KMS-11 (cell line): ENCODE measurements around the gene HS3ST3A1.

Experiments used
- H2AFZ ChIP-seq: fragments of 200-600 bp; sonication (generic); 2 replicates; pipeline ENCODE4 v1.6.1; 2016; ENCODE audit warnings: antibody characterized with exemption, mixed run types, low read depth
- H3K27ac ChIP-seq: fragments of 200-600 bp; sonication (generic); 2 replicates; pipeline ENCODE4 v1.6.1; 2016; ENCODE audit warnings: mild to moderate bottlenecking, mixed run types
- H3K27me3 ChIP-seq: fragments of 200-600 bp; sonication (generic); 2 replicates; pipeline ENCODE4 v1.6.1; 2017; ENCODE audit warnings: mild to moderate bottlenecking, low read depth, mixed run types, moderate library complexity; ENCODE audit not compliant: insufficient read depth
- H3K36me3 ChIP-seq: fragments of 200-600 bp; sonication (generic); 2 replicates; pipeline ENCODE4 v1.6.1; 2017; ENCODE audit warnings: mild to moderate bottlenecking, mixed run types; ENCODE audit not compliant: insufficient read depth
- H3K4me1 ChIP-seq: fragments of 200-600 bp; sonication (generic); 2 replicates; pipeline ENCODE4 v1.6.1; 2016; ENCODE audit warnings: mild to moderate bottlenecking, low read depth, mixed run types; ENCODE audit not compliant: poor library complexity, severe bottlenecking
- H3K4me2 ChIP-seq: fragments of 200-600 bp; sonication (generic); 2 replicates; pipeline ENCODE4 v1.7.0; 2016; ENCODE audit warnings: mild to moderate bottlenecking, mixed run types
- H3K4me3 ChIP-seq: fragments of 200-600 bp; sonication (generic); IDR thresholded peaks from 2 replicates; pipeline ENCODE4 v1.6.1; 2017; ENCODE audit warnings: low read depth, low read length, mixed read lengths; ENCODE audit not compliant: insufficient read depth
- H3K79me2 ChIP-seq: fragments of 200-600 bp; sonication (generic); 2 replicates; pipeline ENCODE4 v1.6.1; 2016; ENCODE audit warnings: low read depth, mixed run types; ENCODE audit not compliant: insufficient read depth
- H3K9ac ChIP-seq: fragments of 200-600 bp; sonication (generic); 2 replicates; pipeline ENCODE4 v1.6.1; 2016; ENCODE audit warnings: mild to moderate bottlenecking, mixed run types
- H4K20me1 ChIP-seq: fragments of 200-600 bp; sonication (generic); 2 replicates; pipeline ENCODE4 v1.6.1; 2016; ENCODE audit warnings: mild to moderate bottlenecking, mixed run types; ENCODE audit not compliant: insufficient read depth
- TF ChIP-seq, protein P1 (sequence below): fragments of 200-600 bp; sonication (generic); conservative IDR thresholded peaks from 2 replicates; pipeline ENCODE4 v1.6.1; 2017; ENCODE audit warnings: low read depth, mild to moderate bottlenecking, antibody characterized with exemption, low read length, moderate library complexity, mixed read lengths

HS3ST3A1 gene

DNA sequence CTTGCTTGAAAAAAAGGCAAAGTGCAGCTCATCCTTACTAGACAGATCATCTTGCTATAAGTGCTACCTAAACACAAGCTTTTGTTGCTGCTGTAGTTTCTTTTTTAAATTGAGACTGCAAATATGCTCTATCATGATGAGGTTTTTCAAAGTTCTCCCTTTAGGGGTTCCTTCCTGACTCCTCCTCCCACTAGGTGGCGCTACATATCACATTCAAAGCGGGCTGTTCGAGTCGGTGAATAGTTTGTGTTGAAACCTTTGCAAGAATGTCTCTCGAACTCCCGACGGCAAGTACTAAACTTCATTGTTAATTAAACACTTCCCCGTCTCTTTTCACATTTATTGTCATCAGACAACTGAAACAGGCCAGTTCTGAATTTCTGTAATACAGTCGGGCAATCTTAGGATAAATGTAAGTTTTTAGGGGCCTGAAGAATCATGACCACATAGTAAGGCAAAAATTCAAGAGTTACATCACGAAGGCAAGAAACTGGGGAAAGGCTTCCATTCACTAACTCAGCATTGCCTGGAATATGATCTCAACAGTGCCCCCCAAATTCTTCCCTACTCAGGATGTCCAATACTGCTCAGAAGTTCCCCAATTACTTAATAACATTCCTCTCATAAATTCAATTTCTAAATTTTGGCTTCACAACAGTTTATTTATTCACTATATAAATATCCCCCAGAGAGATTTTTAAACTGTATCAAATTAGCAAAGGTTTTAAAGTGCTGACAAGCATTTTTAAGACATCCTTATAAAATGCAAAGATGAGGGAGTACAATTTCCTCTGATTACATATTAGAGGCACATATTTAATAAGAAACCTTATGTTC lies 6.7 kb downstream of the HS3ST3A1 start:
- no peaks in the 10 kb centered on the region for H3K27me3 ChIP-seq
- no peak overlapping the region for H3K4me2 ChIP-seq
- no peaks in the 10 kb centered on the region for H3K4me1 ChIP-seq
- H3K79me2 ChIP-seq, result no peaks in the 10 kb centered on the region
- no peaks in the 10 kb centered on the region for H4K20me1 ChIP-seq
- H3K9ac ChIP-seq, result no peak overlapping the region
- TF ChIP-seq, protein P1, sequence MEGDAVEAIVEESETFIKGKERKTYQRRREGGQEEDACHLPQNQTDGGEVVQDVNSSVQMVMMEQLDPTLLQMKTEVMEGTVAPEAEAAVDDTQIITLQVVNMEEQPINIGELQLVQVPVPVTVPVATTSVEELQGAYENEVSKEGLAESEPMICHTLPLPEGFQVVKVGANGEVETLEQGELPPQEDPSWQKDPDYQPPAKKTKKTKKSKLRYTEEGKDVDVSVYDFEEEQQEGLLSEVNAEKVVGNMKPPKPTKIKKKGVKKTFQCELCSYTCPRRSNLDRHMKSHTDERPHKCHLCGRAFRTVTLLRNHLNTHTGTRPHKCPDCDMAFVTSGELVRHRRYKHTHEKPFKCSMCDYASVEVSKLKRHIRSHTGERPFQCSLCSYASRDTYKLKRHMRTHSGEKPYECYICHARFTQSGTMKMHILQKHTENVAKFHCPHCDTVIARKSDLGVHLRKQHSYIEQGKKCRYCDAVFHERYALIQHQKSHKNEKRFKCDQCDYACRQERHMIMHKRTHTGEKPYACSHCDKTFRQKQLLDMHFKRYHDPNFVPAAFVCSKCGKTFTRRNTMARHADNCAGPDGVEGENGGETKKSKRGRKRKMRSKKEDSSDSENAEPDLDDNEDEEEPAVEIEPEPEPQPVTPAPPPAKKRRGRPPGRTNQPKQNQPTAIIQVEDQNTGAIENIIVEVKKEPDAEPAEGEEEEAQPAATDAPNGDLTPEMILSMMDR, result peak; percentile 66
- no peaks in the 10 kb centered on the region for H3K36me3 ChIP-seq
- no peak overlapping the region for H3K27ac ChIP-seq
- H2AFZ ChIP-seq, result no peak overlapping the region; the same call in 1 of the 2 replicates
- H3K4me3 ChIP-seq, result no peak overlapping the region

DNA sequence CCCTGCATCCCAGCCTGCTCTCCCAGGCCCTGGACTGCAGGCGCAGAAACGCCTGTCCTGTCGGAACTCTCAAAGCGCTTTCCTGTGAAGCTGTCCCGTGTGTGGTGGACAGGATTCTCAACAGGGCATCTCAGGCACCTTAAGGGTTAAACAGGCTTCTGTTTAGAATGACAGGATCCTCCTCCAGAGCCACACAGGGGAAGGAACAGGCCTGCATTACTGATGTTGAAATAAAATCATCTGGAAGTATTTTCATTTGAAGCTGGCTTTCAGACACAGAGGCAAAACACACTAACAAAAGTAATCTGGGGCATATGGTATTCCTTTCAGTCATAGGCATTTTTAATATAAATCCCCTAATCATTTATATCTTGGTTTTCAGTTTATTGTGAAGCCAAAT lies 7.4 kb downstream of the HS3ST3A1 start:
- no peaks in the 10 kb centered on the region for H4K20me1 ChIP-seq
- H3K9ac ChIP-seq, result no peak overlapping the region
- no peak overlapping the region for H2AFZ ChIP-seq
- no peak overlapping the region for H3K4me3 ChIP-seq
- TF ChIP-seq, protein P1, result no peak
- H3K79me2 ChIP-seq, result no peaks in the 10 kb centered on the region
- no peak overlapping the region for H3K27ac ChIP-seq
- no peaks in the 10 kb centered on the region for H3K27me3 ChIP-seq
- H3K4me1 ChIP-seq, result no peaks in the 10 kb centered on the region
- no peak overlapping the region for H3K4me2 ChIP-seq
- H3K36me3 ChIP-seq, result no peaks in the 10 kb centered on the region

DNA sequence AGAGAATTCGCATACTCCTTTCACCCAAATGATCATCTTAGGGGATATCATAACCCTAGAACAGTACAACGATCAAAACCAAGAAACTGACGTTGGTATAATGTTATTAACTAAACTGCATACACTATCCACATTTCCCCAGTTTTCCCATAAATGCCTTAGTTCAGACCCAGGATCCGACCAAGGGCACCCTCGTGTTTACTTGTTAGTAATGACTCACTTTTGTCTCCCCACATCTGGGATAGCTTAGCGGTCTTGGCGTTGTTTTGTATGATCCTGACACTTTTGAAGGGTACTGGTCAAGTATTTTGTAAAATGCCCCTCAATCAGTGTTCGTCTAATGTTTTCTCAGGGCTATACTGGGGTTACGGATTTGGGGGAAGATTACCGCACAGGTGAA lies 8.0 kb downstream of the HS3ST3A1 start:
- TF ChIP-seq, protein P1, result no peak
- H3K79me2 ChIP-seq, result no peaks in the 10 kb centered on the region
- H2AFZ ChIP-seq, result no peak overlapping the region
- no peaks in the 10 kb centered on the region for H4K20me1 ChIP-seq
- no peaks in the 10 kb centered on the region for H3K4me1 ChIP-seq
- H3K27me3 ChIP-seq, result no peaks in the 10 kb centered on the region
- no peak overlapping the region for H3K4me3 ChIP-seq
- H3K9ac ChIP-seq, result no peak overlapping the region
- H3K27ac ChIP-seq, result no peak overlapping the region
- no peaks in the 10 kb centered on the region for H3K36me3 ChIP-seq
- H3K4me2 ChIP-seq, result no peak overlapping the region

DNA sequence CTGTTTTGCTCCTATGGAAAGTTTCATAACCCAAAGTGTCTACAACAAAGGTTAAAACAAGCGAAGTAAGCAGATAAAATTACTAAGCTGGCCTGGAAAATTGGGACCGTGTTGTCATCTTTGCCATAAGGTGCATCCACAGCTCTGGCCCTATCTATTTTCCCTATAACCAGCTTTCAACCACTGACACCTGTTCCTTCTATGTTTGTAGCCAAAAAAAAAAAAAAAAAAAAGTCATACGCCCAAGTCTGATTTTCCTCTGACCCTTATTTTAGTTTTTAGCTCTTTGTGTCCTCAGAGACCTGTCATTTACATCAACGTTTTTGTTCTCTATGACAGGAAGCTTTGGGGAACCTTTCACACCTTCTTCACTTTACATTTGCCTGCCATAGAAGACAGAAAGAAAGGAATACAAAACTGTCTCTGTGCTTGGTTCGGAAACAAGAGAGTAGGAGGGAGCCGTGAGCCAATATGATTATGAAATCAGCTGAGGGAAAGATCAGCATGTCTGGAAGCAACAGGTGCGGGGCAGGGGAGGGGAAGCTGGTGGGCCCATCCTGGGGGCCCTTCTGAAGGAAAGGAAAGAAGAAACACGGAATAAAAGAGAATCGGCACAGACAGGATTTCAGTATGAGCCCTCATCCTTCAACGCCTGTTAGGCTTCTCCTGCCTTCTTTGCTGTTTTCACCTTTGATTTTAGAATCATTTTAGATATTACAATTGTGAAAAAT lies 8.5 kb downstream of the HS3ST3A1 start:
- H3K79me2 ChIP-seq, result no peaks in the 10 kb centered on the region
- H3K36me3 ChIP-seq, result no peaks in the 10 kb centered on the region
- no peak overlapping the region for H2AFZ ChIP-seq
- no peak overlapping the region for H3K9ac ChIP-seq
- H3K27ac ChIP-seq, result no peak overlapping the region
- H3K4me2 ChIP-seq, result no peak overlapping the region
- no peak overlapping the region for H3K4me3 ChIP-seq
- H3K27me3 ChIP-seq, result no peaks in the 10 kb centered on the region
- TF ChIP-seq, protein P1, result no peak
- H3K4me1 ChIP-seq, result no peaks in the 10 kb centered on the region
- no peaks in the 10 kb centered on the region for H4K20me1 ChIP-seq
